Sigmoid colon (tissue), 7 donors: ENCODE results near the gene AAMP. TPM values are rescaled to one million over a fixed set of nuclear protein-coding genes. Genes with fewer than 3 reads are reported as not detected.

Experiments
- DNase-seq: peaks from one replicate; pipeline ENCODE4 v3.0.0-alpha.2; 2019
- H3K27ac ChIP-seq, 4 donors: fragments of 200-600 bp; sonication (generic); one replicate each; pipeline ENCODE4 v1.5.1; 2016 to 2019; ENCODE audit warnings: mild to moderate bottlenecking in 1 of 4
- H3K27me3 ChIP-seq, 3 donors: fragments of 200-600 bp; sonication (generic); one replicate each; pipeline ENCODE4 v1.5.1; 2019; ENCODE audit warnings: mild to moderate bottlenecking in 1 of 3
- H3K36me3 ChIP-seq, 4 donors: fragments of 200-600 bp; sonication (generic); one replicate each; pipeline ENCODE4 v1.5.1; 2016 to 2019
- H3K4me1 ChIP-seq, 4 donors: fragments of 200-600 bp; sonication (generic); one replicate each; pipeline ENCODE4 v1.5.1; 2017 to 2019
- H3K4me3 ChIP-seq, 4 donors: fragments of 200-600 bp; sonication (generic); one replicate each; pipeline ENCODE4 v1.5.1; 2017 to 2019; ENCODE audit warnings: mild to moderate bottlenecking in 2 of 4, moderate library complexity in 1 of 4
- H3K9me3 ChIP-seq, 4 donors: fragments of 200-600 bp in 3 of 4; sonication (generic) in 3 of 4; one replicate each; pipeline versions ENCODE4 v1.5.1 to v1.6.1; 2013 to 2019
- EP300 ChIP-seq, 4 donors: sonication (generic); formaldehyde crosslinking; IDR thresholded peaks; one replicate each; pipeline ENCODE4 v1.6.1; 2017; ENCODE audit warnings: antibody characterized with exemption in 4 of 4
- POLR2A ChIP-seq, 2 donors: fragments of 450-650 bp; IDR thresholded peaks; one replicate each; pipeline ENCODE4 v1.6.1; 2016; ENCODE audit warnings: antibody characterized with exemption in 2 of 2, mild to moderate bottlenecking in 2 of 2, moderate library complexity in 2 of 2
- POLR2AphosphoS5 ChIP-seq, 4 donors: sonication (generic); formaldehyde crosslinking; IDR thresholded peaks; one replicate each; pipeline ENCODE4 v1.6.1; 2017; ENCODE audit warnings: antibody characterized with exemption in 4 of 4
- WGBS, 2 donors: extraction: QIAGEN DNeasy Blood & Tissue Kit; methylation state at CpG; one replicate each; pipeline ENCODE4 v1.1.7; 2013; 5-methylcytosine and 5-hydroxymethylcytosine counted together
- intact Hi-C: fragments of 100-400 bp; cut with DNase I; formaldehyde crosslinking; loops from one replicate; pipeline ENCODE4 v1.15.1; 2023
- polyA plus RNA-seq, 3 donors: library from polyadenylated mRNA; stranded (reverse); fragments of 200-250 nt; gene quantifications; one replicate each; pipeline ENCODE4 v1.2.3, GENCODE V29; 2013
- total RNA-seq, 4 donors: library from RNA; depleted of rRNA; stranded (reverse); fragments of >200 nt; gene quantifications; one replicate each; pipeline ENCODE4 v1.1.0, GENCODE V29; 2016
- TF ChIP-seq, protein P1 (sequence below), 4 experiments: fragments of 450-650 bp in 3 of 4; fragments of 200-600 bp in 1 of 4; IDR thresholded peaks; one replicate each; pipeline ENCODE4 v1.5.1; 2016 to 2019; ENCODE audit warnings: antibody characterized with exemption in 4 of 4, mild to moderate bottlenecking in 3 of 4, moderate library complexity in 2 of 4
- donor health status: healthy with polysubstance abuse.
- donor health status: Bipolar disorder and iron deficiency.
- donor health status: healthy.

The AAMP gene
- total and polyA plus RNA-seq, 7 donors: 85.7 to 141 (median 103) TPM

DNA sequence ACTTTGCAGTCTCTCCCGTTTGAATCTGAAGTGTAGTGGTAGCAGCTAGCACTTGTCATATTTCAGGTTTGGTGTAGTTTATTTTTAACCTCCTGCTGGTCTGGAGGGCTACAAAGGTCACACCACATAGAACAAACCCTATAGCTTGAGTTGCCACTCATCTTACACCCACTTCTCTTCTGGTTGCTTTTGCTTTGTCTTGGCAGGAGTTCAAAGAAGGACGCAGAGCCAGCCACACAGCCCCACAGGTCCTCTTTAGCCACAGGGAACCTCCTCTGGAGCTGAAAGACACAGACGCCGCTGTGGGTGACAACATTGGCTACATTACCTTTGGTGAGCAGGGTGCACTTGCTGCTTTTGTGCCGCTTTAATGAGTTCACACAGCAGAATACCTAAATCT lies 24.7 kb downstream of the AAMP start:
- H3K4me3 ChIP-seq: no peak overlapping the region
- peaks cover 43 to 92% (median 69%) of the 10 kb centered on the region in 4 donors for H3K36me3 ChIP-seq
- 76 to 78% methylated on average over 5 of the region's 5 CpGs for WGBS, 2 donors
- H3K4me1 ChIP-seq: peaks cover 0 to 12% (median 5%) of the 10 kb centered on the region in 4 donors
- TF ChIP-seq EP300 (IDR thresholded peaks at IDR 0.05) (no peak), POLR2A (IDR thresholded peaks at IDR 0.05) (no peak), POLR2AphosphoS5 (IDR thresholded peaks at IDR 0.05) (no peak)
- TF ChIP-seq, protein P1, sequence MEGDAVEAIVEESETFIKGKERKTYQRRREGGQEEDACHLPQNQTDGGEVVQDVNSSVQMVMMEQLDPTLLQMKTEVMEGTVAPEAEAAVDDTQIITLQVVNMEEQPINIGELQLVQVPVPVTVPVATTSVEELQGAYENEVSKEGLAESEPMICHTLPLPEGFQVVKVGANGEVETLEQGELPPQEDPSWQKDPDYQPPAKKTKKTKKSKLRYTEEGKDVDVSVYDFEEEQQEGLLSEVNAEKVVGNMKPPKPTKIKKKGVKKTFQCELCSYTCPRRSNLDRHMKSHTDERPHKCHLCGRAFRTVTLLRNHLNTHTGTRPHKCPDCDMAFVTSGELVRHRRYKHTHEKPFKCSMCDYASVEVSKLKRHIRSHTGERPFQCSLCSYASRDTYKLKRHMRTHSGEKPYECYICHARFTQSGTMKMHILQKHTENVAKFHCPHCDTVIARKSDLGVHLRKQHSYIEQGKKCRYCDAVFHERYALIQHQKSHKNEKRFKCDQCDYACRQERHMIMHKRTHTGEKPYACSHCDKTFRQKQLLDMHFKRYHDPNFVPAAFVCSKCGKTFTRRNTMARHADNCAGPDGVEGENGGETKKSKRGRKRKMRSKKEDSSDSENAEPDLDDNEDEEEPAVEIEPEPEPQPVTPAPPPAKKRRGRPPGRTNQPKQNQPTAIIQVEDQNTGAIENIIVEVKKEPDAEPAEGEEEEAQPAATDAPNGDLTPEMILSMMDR (IDR thresholded peaks at IDR 0.05): no peak
- intact Hi-C loops: no loop called here
- DNase-seq: no peak
- no peaks in the 10 kb centered on the region for H3K27me3 ChIP-seq
- no peak overlapping the region for H3K27ac ChIP-seq
- H3K9me3 ChIP-seq: no peaks in the 10 kb centered on the region

DNA sequence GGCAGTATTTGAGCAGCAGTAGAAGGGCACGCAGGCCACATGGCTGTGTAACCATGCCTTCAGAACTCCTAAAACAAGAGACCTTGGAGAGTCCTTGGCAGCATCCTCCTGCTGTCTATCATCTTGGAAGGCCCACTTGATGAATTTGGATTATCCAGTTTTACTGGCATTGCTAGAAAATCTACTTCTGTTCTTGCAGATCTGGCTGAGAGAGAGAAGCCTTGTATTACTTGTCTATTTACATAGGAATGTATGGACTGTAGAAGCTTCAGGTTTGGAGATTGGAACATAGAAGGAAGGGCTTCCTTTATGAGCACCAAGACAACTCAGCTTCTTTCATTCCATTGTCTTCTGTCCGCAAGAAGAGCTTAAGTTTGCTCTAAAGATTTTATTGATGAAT lies 25.3 kb downstream of the AAMP start:
- DNase-seq: no peak
- no peak for TF ChIP-seq EP300 (IDR thresholded peaks at IDR 0.05)
- no peak for TF ChIP-seq POLR2AphosphoS5 (IDR thresholded peaks at IDR 0.05)
- no peak for TF ChIP-seq POLR2A (IDR thresholded peaks at IDR 0.05)
- TF ChIP-seq, protein P1 (IDR thresholded peaks at IDR 0.05): no peak
- intact Hi-C loops: no loop called here
- peaks cover 40 to 92% (median 68%) of the 10 kb centered on the region in 4 donors for H3K36me3 ChIP-seq
- peaks cover 0 to 12% (median 5%) of the 10 kb centered on the region in 4 donors for H3K4me1 ChIP-seq
- 97% methylated on average over 2 of the region's 2 CpGs for WGBS, 2 donors
- H3K27ac ChIP-seq: no peak overlapping the region
- H3K4me3 ChIP-seq: no peak overlapping the region
- no peaks in the 10 kb centered on the region for H3K9me3 ChIP-seq
- H3K27me3 ChIP-seq: no peaks in the 10 kb centered on the region

GRCh38 chr2:218244204-218244603 lies 25.7 kb downstream of the AAMP start:
- intact Hi-C loops: no loop called here
- no peaks in the 10 kb centered on the region for H3K27me3 ChIP-seq
- 80 to 87% methylated on average over 1 of the region's 1 CpG for WGBS, 2 donors
- peaks cover 39 to 92% (median 68%) of the 10 kb centered on the region in 4 donors for H3K36me3 ChIP-seq
- TF ChIP-seq, protein P1 (IDR thresholded peaks at IDR 0.05): no peak
- TF ChIP-seq POLR2A (IDR thresholded peaks at IDR 0.05) (no peak), EP300 (IDR thresholded peaks at IDR 0.05) (no peak), POLR2AphosphoS5 (IDR thresholded peaks at IDR 0.05) (no peak)
- H3K27ac ChIP-seq: no peak overlapping the region
- DNase-seq: no peak
- peaks cover 0 to 12% (median 5%) of the 10 kb centered on the region in 4 donors for H3K4me1 ChIP-seq
- H3K9me3 ChIP-seq: no peaks in the 10 kb centered on the region
- no peak overlapping the region for H3K4me3 ChIP-seq

DNA sequence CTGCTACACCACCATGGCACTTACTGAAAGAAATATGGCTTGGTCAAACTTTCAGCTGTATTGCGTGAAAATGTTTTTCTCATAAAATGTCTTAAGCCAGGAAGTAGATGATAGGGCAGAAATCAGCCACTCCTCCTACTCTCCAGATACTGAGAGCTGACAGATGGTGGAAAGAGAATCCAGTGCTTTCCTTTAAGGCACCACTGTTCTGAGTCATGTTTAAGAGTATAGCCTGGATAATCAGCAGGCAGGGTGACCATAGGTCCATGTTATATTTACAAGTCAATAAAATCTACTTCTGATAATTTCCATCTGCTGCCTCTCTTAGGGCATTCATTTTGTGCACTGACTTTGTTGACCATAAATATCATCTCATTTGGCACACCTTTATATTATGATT lies 31.1 kb downstream of the AAMP start:
- H3K27ac ChIP-seq: no peak overlapping the region
- no peaks in the 10 kb centered on the region for H3K27me3 ChIP-seq
- H3K4me1 ChIP-seq: peaks cover 0 to 9% (median 3%) of the 10 kb centered on the region in 4 donors
- DNase-seq: no peak
- TF ChIP-seq POLR2A (IDR thresholded peaks at IDR 0.05) (no peak), POLR2AphosphoS5 (IDR thresholded peaks at IDR 0.05) (no peak), EP300 (IDR thresholded peaks at IDR 0.05) (no peak)
- TF ChIP-seq, protein P1 (IDR thresholded peaks at IDR 0.05): no peak
- intact Hi-C loops: no loop called here
- peaks cover 34 to 94% (median 51%) of the 10 kb centered on the region in 4 donors for H3K36me3 ChIP-seq
- WGBS, 2 donors: 68 to 92% methylated on average over 1 of the region's 1 CpG
- H3K4me3 ChIP-seq: no peak overlapping the region
- H3K9me3 ChIP-seq: no peaks in the 10 kb centered on the region

DNA sequence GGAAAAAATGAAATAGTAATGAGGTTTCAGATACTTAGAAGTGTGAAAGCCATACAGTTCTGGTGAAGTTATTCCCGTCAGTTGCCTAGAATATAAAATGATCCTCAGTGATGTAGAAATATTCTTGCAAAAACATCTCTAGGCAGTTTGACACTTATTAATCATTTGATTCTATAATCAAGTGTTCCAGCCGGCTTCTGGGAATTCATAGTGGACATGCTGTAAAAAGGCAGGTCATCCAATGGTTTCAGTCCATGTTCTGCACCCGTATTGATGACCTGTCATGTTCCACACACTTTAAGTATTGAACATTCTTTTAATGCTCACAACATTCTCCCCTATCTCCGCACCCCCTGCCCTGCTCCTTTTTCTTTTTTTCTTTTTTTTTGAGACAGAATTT lies 33.1 kb downstream of the AAMP start:
- Histone ChIP-seq H3K27ac (no peak overlapping the region), H3K9me3 (no peaks in the 10 kb centered on the region), H3K4me3 (no peak overlapping the region), H3K36me3 (peaks cover 28 to 98% (median 58%) of the 10 kb centered on the region in 4 donors), H3K4me1 (peaks cover 0 to 13% (median 5%) of the 10 kb centered on the region in 4 donors), H3K27me3 (no peaks in the 10 kb centered on the region)
- WGBS, 2 donors: 93 to 96% methylated on average over 4 of the region's 4 CpGs
- no peak for DNase-seq
- TF ChIP-seq, protein P1 (IDR thresholded peaks at IDR 0.05): no peak
- TF ChIP-seq POLR2A (IDR thresholded peaks at IDR 0.05): no peak
- TF ChIP-seq EP300 (IDR thresholded peaks at IDR 0.05): no peak
- no peak for TF ChIP-seq POLR2AphosphoS5 (IDR thresholded peaks at IDR 0.05)
- intact Hi-C loops: no loop called here
